Raji (cell line): ENCODE measurements around the gene ERLIN1.

Source experiments
- POLR2A ChIP-seq: IDR thresholded peaks from 2 replicates; pipeline ENCODE4 v1.6.1; 2011; ENCODE audit warnings: low read depth, low read length, control low read depth; ENCODE audit not compliant: insufficient read depth

ERLIN1 gene

DNA sequence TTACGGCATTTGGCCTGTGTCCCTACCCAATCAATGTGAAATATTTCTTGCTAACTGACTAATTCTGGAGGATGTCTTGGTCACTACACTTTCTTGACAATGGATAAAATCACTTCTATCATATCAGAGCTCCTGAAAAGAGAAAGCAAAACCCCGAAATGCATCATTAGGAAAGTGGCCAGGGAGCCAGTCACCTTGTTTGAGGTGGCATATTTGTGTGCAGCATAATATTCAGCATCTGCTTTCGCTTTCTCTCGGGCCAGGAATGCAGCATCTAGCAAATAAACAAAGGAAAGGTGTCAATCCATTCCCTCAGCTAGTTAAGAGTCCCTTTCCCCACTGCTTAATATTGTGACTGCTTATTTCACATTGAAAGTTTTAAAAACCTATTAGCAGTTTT lies 31.2 kb downstream of the ERLIN1 start:
- TF ChIP-seq POLR2A, result no peak

- no peak for TF ChIP-seq POLR2A
Observed at GRCh38 chr10:100153239-100153825, 32.5 kb downstream of the ERLIN1 start.

DNA sequence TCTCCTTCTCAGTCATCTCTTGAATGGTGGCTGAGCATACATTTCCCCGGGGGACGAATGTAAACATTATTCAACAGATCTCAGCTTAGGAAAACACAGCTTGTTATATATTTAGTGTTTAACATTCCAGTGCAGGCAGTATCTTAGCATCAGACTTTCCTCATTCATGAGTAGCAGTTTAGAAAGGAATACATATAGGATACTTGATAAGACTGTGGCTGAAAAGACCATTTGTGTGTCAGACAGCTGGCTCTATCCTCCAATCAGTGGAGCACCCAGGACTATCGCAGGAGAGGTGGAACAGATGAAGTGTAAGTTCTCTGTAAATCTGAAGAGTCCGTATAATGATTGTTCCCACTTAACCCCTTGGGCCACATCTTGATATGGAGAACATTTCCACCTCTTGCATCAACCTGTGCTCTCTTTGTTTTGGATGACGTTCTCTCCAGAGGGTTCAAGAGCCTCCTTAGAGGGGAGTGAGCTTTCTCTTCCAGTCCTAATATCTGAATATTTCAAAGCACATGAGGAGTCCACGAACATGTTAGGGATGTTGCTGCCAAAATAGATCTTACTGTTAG lies 34.0 kb downstream of the ERLIN1 start:
- TF ChIP-seq POLR2A, result no peak

DNA sequence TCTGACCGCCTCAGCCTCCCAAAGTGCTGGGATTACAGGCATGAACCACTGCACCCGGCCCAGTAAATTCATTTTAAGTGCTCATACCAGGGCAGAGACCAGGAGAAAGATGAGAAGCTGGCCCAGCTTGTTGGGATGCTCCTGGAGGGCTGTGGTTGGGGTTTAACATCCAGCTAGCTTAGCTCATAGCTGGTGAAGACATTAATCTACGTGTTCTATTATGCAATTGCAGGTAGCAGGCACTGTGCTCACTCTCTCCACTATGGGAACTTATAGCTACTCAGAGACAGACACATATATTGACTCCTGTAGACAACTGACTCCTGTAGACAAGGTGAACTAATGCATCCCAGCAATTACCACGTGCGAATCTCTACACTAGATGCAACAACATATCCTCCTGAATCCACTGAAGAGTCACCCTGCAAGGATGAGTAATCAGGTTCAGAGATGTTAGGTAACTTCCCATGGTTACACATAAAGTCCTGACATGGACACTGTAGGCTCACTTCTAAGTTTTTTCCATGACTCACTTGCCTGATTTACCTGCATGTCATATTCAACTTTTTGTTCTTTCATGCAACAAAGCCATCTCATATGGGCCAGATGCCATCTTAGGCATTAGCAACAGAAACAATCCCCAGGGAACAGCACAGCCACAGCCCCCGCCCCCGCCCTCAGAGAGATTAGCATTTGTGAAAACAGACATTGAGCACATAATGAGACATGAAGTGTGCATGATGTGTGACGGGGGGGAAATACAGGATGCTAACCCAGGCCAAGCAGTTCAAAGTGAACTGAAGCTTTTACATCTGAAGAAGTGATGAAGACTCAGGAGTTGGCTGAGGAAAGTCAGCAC lies 37.2 kb downstream of the ERLIN1 start:
- TF ChIP-seq POLR2A, result no peak

DNA sequence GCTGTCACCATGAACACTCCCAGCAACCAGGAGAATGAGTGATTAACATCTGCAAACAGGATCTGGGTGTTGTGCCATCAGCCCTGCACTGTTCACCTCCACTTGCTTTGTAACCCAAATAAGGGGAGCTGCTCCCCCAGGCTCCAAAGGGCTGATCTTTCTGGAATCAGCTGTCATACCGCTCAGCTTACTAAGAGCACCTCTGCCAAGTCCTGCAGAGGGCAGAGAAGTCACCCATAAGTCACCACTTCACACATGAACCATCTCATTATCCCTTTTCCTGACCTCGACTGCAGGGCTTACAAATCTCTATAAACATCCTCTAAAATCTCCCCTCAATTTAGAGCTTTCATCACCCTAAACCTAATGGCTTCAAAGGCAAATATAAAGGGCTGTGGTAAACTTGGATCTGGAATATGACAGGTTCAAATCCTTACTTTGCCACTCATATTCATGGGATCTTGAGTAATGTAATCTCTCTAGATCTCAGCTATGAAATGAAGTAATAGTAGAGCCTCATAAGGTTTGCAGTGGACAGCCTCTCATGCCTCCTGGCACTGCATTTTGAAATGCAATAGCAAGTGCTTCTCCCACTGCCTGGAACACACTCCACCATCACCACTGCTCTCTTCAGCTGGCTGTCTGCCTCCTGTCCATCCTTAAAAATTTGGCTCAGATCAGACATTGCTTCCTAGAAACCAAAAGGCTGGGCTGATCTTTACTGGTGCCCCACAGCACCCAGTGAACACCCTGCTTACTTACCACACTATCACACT lies 38.8 kb downstream of the ERLIN1 start:
- TF ChIP-seq POLR2A, result no peak

GRCh38 chr10:100146398-100146797 lies 39.4 kb downstream of the ERLIN1 start:
- no peak for TF ChIP-seq POLR2A

DNA sequence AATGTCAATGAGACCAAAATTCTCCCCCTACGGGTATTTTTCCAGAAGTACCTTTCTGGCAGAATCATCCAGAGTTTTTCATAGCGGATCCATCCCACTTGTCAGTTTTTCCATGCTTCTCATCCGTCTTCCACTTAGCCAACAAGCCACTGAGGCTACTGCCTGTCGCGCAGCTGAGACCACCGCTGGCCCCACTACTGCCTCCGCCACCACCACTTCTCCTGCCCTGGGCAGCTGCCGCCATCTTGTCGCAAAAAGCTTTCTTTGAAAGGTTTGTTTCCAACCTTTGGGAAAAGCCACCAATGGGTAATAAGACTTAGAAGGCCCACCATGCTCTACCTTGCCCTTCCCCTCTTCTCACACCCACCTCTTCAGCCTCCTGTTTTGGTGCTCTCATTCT lies 42.1 kb downstream of the ERLIN1 start:
- TF ChIP-seq POLR2A, result no peak

- TF ChIP-seq POLR2A, result no peak
Observed at GRCh38 chr10:100141446-100142087, 44.3 kb downstream of the ERLIN1 start.

DNA sequence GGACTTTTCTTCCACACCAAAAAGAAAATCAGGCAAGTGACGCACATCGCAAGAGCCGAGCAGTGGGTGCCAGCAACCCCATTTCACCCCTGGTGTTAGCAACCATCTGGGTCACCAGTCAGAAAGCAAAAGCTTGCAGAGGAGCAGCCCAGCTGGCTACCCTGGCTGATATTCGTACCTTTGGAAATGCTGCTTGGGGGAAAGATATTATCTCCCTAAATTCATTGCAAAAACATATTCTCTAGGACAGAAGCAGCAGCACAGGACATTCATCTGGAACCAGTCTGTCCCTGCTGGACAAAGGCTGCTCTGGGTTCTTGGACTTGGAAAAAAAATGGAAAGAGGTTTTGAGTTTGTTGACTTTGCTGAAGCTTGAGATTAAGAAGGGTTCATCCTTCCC lies 45.8 kb downstream of the ERLIN1 start:
- no peak for TF ChIP-seq POLR2A

DNA sequence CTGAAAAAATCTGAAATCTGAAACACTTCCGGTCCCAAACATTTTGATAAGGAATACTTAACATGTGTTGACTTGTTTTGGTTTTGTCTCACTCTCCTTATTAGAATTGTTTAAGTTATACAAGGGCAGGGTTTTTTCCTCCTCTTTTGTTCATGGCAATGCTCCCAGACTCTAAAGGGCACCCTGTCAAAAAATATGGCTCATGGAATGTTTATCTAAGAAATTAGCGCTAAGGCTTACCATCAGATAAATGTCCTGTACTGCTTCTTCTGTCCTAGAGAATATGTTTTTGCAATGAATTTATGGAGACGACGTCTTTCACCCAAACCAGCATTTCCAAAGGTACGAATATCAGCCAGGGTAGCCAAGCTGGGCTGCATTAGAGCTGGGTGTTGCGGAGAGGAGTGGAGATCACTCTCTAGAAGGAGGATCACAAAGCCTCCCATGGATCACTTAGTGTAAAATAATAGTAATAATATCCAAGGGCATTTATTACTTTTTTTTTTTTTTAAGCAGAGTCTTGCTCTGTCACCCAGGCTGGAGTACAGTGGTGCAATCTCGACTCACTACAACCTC lies 46.8 kb downstream of the ERLIN1 start:
- TF ChIP-seq POLR2A, result no peak

- no peak for TF ChIP-seq POLR2A
Observed at GRCh38 chr10:100135486-100135885, 50.3 kb downstream of the ERLIN1 start.

DNA sequence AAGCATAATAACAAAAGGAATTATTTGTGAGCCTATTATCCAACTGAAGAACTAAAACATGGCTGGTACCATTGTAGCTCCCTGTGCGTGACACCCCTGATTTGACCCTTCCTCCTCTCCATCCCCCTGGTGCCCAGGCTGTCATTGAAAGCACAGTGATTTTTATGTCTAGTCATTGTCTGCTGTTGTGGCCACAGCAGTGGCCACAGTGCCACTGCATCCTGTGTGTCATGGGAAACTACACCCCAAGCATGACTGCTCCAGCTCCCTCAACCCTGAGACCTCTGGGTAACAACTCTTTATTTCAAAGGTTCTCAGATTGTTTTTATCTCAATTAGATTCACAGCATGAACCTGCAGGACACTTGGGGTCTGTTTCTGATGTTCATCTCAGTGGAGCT lies 52.0 kb downstream of the ERLIN1 start:
- no peak for TF ChIP-seq POLR2A

DNA sequence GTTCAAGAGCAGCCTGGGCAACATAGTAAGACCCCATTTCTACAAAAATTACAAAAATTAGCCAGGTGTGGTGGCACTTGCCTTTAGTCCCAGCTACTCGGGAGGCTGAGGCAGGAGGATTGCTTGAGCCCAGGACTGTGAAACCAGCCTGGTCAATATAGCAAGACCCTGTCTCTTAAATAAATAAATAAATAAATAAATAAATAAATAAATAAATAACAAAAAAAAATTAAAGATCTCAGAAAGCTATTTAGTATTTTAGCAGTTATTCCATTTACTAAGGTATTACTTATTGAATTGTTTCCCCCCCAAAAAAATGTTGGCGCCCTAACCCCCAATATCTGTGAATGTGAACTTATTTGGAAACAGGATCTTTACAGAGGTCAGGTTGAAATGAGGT lies 53.4 kb downstream of the ERLIN1 start:
- no peak for TF ChIP-seq POLR2A

DNA sequence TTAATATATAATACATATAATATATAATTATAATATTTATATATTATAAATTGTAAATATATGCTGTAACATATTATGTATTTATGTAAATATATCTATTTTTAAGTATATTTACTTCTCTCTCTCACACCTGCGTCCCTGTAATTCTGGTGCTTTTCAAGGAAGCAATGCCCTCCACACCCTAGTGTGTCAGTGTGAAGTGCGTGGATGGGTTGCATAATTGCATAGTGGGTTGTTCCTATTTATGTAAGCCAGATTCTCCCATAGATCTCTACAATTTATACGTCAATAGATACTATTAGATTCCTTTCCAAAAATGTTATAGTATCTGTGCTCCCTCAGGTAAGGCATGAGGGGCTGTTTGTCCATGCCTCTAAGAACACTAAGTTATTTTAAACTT lies 54.3 kb downstream of the ERLIN1 start:
- no peak for TF ChIP-seq POLR2A

DNA sequence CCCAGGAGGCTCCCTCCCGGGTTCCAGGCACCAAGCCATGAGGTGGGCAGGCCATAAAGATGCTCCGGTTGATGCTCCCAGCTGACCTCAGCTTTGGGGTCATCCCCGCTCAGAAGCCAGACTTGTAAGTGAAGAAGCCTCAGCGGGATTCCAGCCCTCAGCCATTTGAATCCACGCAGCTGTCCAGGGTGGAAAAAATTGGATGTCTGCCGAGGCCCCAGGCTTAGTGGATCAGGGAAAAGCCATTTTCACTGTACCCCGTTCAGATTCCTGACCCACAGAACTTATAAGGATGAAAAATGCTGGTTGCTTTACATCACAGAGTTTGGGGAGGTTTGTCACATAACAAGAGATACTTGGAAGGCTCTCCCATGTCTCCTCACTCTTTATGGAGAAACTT lies 55.0 kb downstream of the ERLIN1 start:
- no peak for TF ChIP-seq POLR2A
